ENCODE results near the gene FTO. TPM values are rescaled to one million over a fixed set of nuclear protein-coding genes. Genes with fewer than 3 reads are reported as not detected.

The FTO gene
- total and polyA plus RNA-seq, 2 of the 8 experiments (the other 6 are each of a cell fraction or from before 2014, with no cell fraction given), result 34.5 to 59.8 TPM

DNA sequence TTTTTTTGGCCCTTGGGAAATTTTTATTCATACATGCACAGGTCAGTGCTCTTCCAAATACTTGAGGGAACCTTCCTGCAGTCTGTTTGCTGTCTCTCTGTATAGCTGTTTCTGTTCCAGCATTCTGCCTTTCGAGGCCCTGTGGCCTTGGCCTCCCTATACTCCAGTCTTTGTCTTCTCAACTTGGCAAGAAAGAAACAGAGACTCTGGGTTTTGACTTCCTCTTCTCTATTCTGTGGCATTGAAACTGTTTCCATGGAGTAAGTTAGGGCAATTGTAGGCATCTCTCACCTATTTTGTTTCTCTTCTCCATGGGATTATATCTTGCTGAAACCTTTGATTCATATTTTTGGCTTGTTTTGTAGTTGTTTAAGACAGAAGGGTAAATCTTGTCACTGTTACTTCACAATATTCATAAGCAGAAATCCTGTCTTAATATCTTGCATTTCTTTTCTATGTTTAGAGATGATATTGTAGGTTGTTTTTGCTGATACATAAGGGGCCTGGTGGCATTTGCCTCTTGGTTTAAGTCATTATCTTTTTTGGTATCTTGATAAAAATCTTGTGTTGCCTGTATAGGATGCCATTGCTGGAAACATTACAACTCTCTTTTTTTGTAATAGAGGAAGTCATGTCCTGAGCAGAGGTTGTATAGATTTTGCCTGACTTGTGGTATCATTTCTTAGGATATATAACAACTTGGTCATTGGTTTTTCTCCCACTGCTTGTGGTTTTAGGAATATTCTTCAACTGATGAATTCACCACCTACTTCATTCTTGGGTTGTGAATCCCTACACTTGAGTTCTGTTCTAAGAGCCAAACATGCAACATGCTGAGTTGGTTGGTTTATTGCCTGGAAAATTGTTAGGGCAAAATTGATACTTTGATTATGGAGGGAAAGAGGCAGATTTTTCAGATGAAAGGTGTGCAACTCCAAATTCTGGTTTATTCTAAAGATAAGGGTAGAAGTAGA, 168.6 kb downstream of the FTO start (continued):
- TF ChIP-seq RFX5 (IDR thresholded peaks at IDR 0.05; ENCODE audit: borderline replicate concordance, low read depth, low read length), result no peak
- TF ChIP-seq SAP30 (IDR thresholded peaks at IDR 0.05; ENCODE audit: insufficient read depth, insufficient replicate concordance, low read length), result no peak
- TF ChIP-seq, protein P1, sequence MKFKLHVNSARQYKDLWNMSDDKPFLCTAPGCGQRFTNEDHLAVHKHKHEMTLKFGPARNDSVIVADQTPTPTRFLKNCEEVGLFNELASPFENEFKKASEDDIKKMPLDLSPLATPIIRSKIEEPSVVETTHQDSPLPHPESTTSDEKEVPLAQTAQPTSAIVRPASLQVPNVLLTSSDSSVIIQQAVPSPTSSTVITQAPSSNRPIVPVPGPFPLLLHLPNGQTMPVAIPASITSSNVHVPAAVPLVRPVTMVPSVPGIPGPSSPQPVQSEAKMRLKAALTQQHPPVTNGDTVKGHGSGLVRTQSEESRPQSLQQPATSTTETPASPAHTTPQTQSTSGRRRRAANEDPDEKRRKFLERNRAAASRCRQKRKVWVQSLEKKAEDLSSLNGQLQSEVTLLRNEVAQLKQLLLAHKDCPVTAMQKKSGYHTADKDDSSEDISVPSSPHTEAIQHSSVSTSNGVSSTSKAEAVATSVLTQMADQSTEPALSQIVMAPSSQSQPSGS (IDR thresholded peaks at IDR 0.05; ENCODE audit: low read length), result no peak

Data from H1 (cell line).